ENCODE data around the gene MAJIN. TPM values are rescaled to one million over a fixed set of nuclear protein-coding genes. Genes with fewer than 3 reads are reported as not detected.

Gene MAJIN
- total RNA-seq, 1 experiment from 2014 or later, result not detected

DNA sequence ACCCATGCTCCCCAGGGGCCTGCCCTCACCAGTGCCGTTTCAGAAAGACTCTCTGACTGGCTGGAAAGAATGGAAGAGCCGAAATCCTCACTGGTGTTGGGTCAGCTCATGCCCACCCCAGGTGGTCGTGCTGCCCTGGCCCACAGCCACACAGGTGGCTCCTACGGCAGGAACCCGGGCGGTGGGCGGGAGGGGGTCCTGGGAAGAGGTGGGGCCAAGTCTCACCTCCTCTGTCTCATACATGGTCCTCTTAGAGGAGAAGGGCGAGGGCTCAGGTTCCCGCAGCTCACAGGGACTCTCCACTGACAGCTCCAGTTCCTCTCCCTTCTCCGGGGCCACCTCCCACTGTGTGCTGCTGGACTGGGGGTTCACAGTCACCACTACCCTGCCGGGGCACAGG is 63.1 kb downstream of the MAJIN start:
- intact Hi-C loops (cut with micrococcal nuclease; ENCODE audit: unreplicated experiment), result no loop called here
- ChIA-PET POLR2A (ENCODE audit: low non-redundant PET) (no interaction called here), CTCF (no interaction called here)
- no peaks in the 10 kb centered on the region for H3K9me3 ChIP-seq (ENCODE audit: low read depth, low read length, poor library complexity, severe bottlenecking)
- H3K4me1 ChIP-seq (ENCODE audit: insufficient read depth, low read length, poor library complexity, severe bottlenecking), result no peaks in the 10 kb centered on the region
- DNase-seq (ENCODE audit: low spot score), result no peak
- no peak for TF ChIP-seq EZH2 (IDR thresholded peaks at IDR 0.05; ENCODE audit: borderline replicate concordance, low read depth, low read length, poor library complexity, severe bottlenecking)
- BruUV-seq (replicated peaks), result no TSS peak
- H3K36me3 ChIP-seq (ENCODE audit: insufficient read depth, low read length, poor library complexity, severe bottlenecking), result peaks cover 48% of the 10 kb centered on the region
- H3K27me3 ChIP-seq (replicated peaks; ENCODE audit: insufficient read depth, low read depth, low read length, poor library complexity), result no peaks in the 10 kb centered on the region
- H3K27ac ChIP-seq (ENCODE audit: low read depth, low read length, poor library complexity, severe bottlenecking), result no peak overlapping the region
- H3K4me3 ChIP-seq (ENCODE audit: low read depth, low read length, poor library complexity, severe bottlenecking), result no peak overlapping the region

DNA sequence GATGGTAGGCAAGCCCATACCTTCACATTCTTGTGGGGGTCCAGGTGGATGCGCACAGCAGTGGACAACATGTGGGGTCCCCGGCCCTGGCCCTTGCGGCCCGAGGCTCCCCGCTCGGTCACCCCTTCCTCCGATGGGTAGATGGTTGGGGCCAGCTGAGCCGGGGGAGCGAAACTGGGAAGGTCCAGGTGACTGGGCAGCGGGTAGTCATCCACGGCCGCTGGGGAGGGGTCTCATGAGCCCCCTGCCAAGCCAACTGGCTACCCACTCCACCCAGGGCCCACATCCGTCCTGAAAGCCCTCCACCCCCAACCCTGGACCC is 65.6 kb downstream of the MAJIN start:
- no peaks in the 10 kb centered on the region for H3K4me1 ChIP-seq (ENCODE audit: insufficient read depth, low read length, poor library complexity, severe bottlenecking)
- POLR2A ChIA-PET (ENCODE audit: low non-redundant PET), result no interaction called here
- H3K27me3 ChIP-seq (replicated peaks; ENCODE audit: insufficient read depth, low read depth, low read length, poor library complexity), result no peaks in the 10 kb centered on the region
- H3K4me3 ChIP-seq (ENCODE audit: low read depth, low read length, poor library complexity, severe bottlenecking), result no peak overlapping the region
- TF ChIP-seq CTCF (conservative IDR thresholded peaks at IDR 0.05; ENCODE audit: low read depth, low read length), result no peak
- peaks cover 37% of the 10 kb centered on the region for H3K36me3 ChIP-seq (ENCODE audit: insufficient read depth, low read length, poor library complexity, severe bottlenecking)
- no peaks in the 10 kb centered on the region for H3K9me3 ChIP-seq (ENCODE audit: low read depth, low read length, poor library complexity, severe bottlenecking)
- BruUV-seq (replicated peaks), result no TSS peak
- intact Hi-C loops (cut with micrococcal nuclease; ENCODE audit: unreplicated experiment), result no loop called here
- H3K27ac ChIP-seq (ENCODE audit: low read depth, low read length, poor library complexity, severe bottlenecking), result no peak overlapping the region
- no peak for DNase-seq (ENCODE audit: low spot score)
- CTCF ChIA-PET, result no interaction called here

DNA sequence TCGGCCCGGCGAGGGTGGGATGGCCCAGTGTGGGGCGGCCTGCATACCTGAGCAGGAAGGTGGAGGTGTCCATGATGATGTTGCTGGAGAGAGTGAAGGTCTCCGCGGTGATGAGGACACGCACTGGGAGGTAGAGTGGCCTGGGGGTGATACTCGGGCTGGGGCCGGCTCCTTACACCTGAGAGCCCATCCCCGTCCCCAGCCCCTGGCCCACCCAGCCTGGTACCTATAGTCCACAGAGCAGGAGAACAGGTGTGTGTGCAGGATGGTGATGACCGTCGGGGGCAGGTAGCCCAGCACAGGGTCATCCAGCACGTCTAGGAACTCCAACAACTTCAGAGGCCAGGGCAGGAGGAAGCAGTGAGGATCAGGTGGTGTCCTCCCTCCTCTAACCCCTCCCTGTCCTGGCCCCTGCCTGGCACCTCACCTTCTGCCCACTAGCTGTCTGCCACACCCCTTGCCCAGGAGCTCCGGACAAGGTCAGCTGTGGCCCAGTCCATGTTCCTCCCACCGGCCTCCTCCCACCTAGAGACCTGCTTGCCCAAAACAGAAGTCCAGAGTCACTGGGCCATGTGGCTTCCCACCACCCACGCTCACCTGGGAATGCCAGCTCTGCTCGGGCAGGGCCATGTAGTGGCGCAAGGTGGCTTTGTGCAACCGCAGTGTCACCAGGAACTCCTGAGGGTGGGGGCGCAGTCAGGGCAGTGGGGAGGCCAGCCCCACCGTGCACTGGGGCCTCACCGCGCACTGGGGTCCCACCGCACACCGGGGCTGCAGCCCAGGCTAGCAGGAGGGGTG is 66.2 kb downstream of the MAJIN start:
- BruUV-seq (replicated peaks), result no TSS peak
- ChIA-PET CTCF (no interaction called here), POLR2A (ENCODE audit: low non-redundant PET) (no interaction called here)
- TF ChIP-seq EZH2 (IDR thresholded peaks at IDR 0.05; ENCODE audit: borderline replicate concordance, low read depth, low read length, poor library complexity, severe bottlenecking) (no peak), CTCF (conservative IDR thresholded peaks at IDR 0.05; ENCODE audit: low read depth, low read length) (no peak)
- no peaks in the 10 kb centered on the region for H3K27me3 ChIP-seq (replicated peaks; ENCODE audit: insufficient read depth, low read depth, low read length, poor library complexity)
- H3K9me3 ChIP-seq (ENCODE audit: low read depth, low read length, poor library complexity, severe bottlenecking), result no peaks in the 10 kb centered on the region
- intact Hi-C loops (cut with micrococcal nuclease; ENCODE audit: unreplicated experiment), result no loop called here
- no peak overlapping the region for H3K27ac ChIP-seq (ENCODE audit: low read depth, low read length, poor library complexity, severe bottlenecking)
- no peak for DNase-seq (ENCODE audit: low spot score)
- no peak overlapping the region for H3K4me3 ChIP-seq (ENCODE audit: low read depth, low read length, poor library complexity, severe bottlenecking)
- peaks cover 31% of the 10 kb centered on the region for H3K36me3 ChIP-seq (ENCODE audit: insufficient read depth, low read length, poor library complexity, severe bottlenecking)
- no peaks in the 10 kb centered on the region for H3K4me1 ChIP-seq (ENCODE audit: insufficient read depth, low read length, poor library complexity, severe bottlenecking)

DNA sequence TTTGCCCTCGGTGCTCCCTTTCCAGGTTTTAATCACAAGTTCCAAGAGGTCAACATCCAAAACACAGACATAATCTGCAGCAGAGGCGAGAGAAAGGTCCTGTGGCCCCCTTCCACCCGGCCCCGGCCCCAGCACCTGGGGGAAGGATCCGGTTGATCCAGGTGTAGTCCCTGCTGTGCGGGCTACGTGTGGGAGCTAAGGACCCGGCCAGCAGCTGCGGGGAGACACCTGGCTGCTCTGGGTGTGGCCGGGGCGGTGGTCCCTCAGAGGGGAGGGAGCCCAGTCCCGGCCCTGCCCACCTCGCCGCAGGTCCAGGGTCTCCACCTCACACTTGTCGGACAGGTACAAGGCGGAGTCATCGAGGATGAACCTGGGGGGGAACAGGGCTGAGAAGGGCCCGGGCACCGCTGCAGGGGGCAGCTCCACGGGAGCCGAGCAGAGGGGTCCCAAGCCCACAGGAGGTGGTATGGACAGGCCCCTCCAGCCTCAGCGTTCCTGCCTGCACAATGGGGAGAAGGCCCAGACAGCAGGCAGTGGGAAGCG is 68.5 kb downstream of the MAJIN start:
- no peaks in the 10 kb centered on the region for H3K4me1 ChIP-seq (ENCODE audit: insufficient read depth, low read length, poor library complexity, severe bottlenecking)
- H3K9me3 ChIP-seq (ENCODE audit: low read depth, low read length, poor library complexity, severe bottlenecking), result no peaks in the 10 kb centered on the region
- no peak overlapping the region for H3K4me3 ChIP-seq (ENCODE audit: low read depth, low read length, poor library complexity, severe bottlenecking)
- POLR2A ChIA-PET (ENCODE audit: low non-redundant PET), result no interaction called here
- BruUV-seq (replicated peaks), result no TSS peak
- CTCF ChIA-PET, result no interaction called here
- TF ChIP-seq CTCF (conservative IDR thresholded peaks at IDR 0.05; ENCODE audit: low read depth, low read length) (no peak), EZH2 (IDR thresholded peaks at IDR 0.05; ENCODE audit: borderline replicate concordance, low read depth, low read length, poor library complexity, severe bottlenecking) (no peak)
- intact Hi-C loops (cut with micrococcal nuclease; ENCODE audit: unreplicated experiment), result no loop called here
- H3K27me3 ChIP-seq (replicated peaks; ENCODE audit: insufficient read depth, low read depth, low read length, poor library complexity), result no peaks in the 10 kb centered on the region
- H3K36me3 ChIP-seq (ENCODE audit: insufficient read depth, low read length, poor library complexity, severe bottlenecking), result peaks cover 12% of the 10 kb centered on the region
- H3K27ac ChIP-seq (ENCODE audit: low read depth, low read length, poor library complexity, severe bottlenecking), result no peak overlapping the region
- DNase-seq (ENCODE audit: low spot score), result no peak
